Mammary epithelial cell (primary cell): Measurements from ENCODE around the gene AKR1B1.

ENCODE experiments used
- EZH2 ChIP-seq: IDR thresholded peaks from 2 replicates; pipeline ENCODE4 v1.6.1; 2012; ENCODE audit warnings: low read length, inconsistent platforms, borderline replicate concordance
- TF ChIP-seq, protein P1 (sequence below), 2 donors: IDR thresholded peaks in 1 of 2; conservative IDR thresholded peaks in 1 of 2; 2 replicates each; pipeline ENCODE4 v1.5.1; 2011 to 2012; ENCODE audit warnings: inconsistent platforms in 2 of 2, low read length in 2 of 2, mild to moderate bottlenecking in 2 of 2, control low read depth in 1 of 2, low read depth in 1 of 2; ENCODE audit not compliant: insufficient read depth in 1 of 2; ENCODE audit errors: extremely low read depth in 1 of 2

DNA sequence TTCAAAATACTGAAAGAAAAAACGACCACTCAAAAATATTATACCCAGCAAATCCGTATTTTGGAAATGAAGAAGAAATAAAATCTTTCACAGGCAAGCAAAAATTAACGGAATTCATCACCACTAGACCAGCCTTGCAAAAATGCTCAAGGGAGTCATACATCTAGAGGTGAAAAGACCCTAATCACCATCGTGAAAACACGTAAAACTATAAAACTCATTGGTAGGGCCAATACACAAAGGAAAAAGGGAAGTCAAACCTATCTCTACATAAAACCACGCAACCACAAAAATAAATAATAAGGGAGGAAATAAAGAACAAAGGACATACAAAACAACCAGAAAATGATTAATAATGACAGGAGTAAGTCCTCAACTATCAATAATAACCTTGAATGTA is 6.6 kb upstream of the AKR1B1 start:
- TF ChIP-seq, protein P1, sequence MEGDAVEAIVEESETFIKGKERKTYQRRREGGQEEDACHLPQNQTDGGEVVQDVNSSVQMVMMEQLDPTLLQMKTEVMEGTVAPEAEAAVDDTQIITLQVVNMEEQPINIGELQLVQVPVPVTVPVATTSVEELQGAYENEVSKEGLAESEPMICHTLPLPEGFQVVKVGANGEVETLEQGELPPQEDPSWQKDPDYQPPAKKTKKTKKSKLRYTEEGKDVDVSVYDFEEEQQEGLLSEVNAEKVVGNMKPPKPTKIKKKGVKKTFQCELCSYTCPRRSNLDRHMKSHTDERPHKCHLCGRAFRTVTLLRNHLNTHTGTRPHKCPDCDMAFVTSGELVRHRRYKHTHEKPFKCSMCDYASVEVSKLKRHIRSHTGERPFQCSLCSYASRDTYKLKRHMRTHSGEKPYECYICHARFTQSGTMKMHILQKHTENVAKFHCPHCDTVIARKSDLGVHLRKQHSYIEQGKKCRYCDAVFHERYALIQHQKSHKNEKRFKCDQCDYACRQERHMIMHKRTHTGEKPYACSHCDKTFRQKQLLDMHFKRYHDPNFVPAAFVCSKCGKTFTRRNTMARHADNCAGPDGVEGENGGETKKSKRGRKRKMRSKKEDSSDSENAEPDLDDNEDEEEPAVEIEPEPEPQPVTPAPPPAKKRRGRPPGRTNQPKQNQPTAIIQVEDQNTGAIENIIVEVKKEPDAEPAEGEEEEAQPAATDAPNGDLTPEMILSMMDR (conservative IDR thresholded peaks at IDR 0.05 in 1 of 2, IDR thresholded peaks at IDR 0.05 in 1 of 2; ENCODE audit: extremely low read depth in 1 of 2, insufficient read depth in 1 of 2, low read depth in 1 of 2, low read length in 2 of 2), result no peak
- TF ChIP-seq EZH2, result no peak
